T-cell (primary cell): ENCODE data around the gene CADM2. TPM values are rescaled to one million over a fixed set of nuclear protein-coding genes. Genes with fewer than 3 reads are reported as not detected.

ENCODE experiments used
- ATAC-seq, 4 experiments: fragments of 200-7000 bp in 3 of 4; fragments of 150-1000 bp in 1 of 4; cut with Tn5 transposase; replicated peaks in 1 of 4; 1 replicate in 3 of 4; 2 replicates in 1 of 4; pipeline ENCODE4 v1.10.0; 2021; ENCODE audit warnings: moderate library complexity in 3 of 4, mild to moderate bottlenecking in 2 of 4, moderate number of reproducible peaks in 1 of 4
- CTCF ChIA-PET, 2 donors: fragments of 300-600 bp; sonication (Branson Sonifier 250); formaldehyde crosslinking; loops; one replicate each; lab custom pipeline; 2022; ENCODE audit warnings: antibody characterized with exemption in 2 of 2; lab: Charles Lee
- POLR2A ChIA-PET, 2 donors: fragments of 300-600 bp; sonication (Branson Sonifier 250); formaldehyde crosslinking; loops; one replicate each; lab custom pipeline; 2022; ENCODE audit warnings: antibody characterized with exemption in 2 of 2; lab: Charles Lee
- DNase-seq, 35 experiments: peaks; one replicate each; pipeline versions ENCODE4 v3.0.0 to v3.0.0-alpha.2; 2013 to 2023
- H3K27ac ChIP-seq: one replicate; pipeline ENCODE4 v1.5.1; 2013; ENCODE audit warnings: low read length
- H3K27me3 ChIP-seq, 2 experiments: replicated peaks in 1 of 2; 1 replicate in 1 of 2; 2 replicates in 1 of 2; pipeline versions ENCODE4 v1.6.1 to v1.7.0; 2013; ENCODE audit warnings: low read length in 1 of 2, mixed read lengths in 1 of 2; ENCODE audit not compliant: control insufficient read depth in 2 of 2, insufficient read depth in 2 of 2; ENCODE audit errors: extremely low read depth in 1 of 2
- H3K36me3 ChIP-seq, 2 donors: 1 replicate in 1 of 2; 2 replicates in 1 of 2; pipeline versions ENCODE4 v1.6.1 to v1.7.0; 2013; ENCODE audit warnings: low read length in 1 of 2; ENCODE audit not compliant: control insufficient read depth in 2 of 2, insufficient read depth in 1 of 2; ENCODE audit errors: extremely low read depth in 1 of 2
- H3K4me1 ChIP-seq, 2 experiments: 1 replicate in 1 of 2; 2 replicates in 1 of 2; pipeline versions ENCODE4 v1.6.1 to v1.7.0; 2013; ENCODE audit warnings: low read length in 2 of 2, mixed read lengths in 1 of 2; ENCODE audit not compliant: insufficient read depth in 2 of 2, control insufficient read depth in 1 of 2; ENCODE audit errors: extremely low read depth in 1 of 2
- H3K4me3 ChIP-seq, 2 donors: 1 replicate in 1 of 2; 2 replicates in 1 of 2; pipeline versions ENCODE4 v1.5.1 to v1.7.0; 2013; ENCODE audit warnings: mild to moderate bottlenecking in 2 of 2, low read length in 1 of 2, moderate library complexity in 1 of 2; ENCODE audit not compliant: control insufficient read depth in 1 of 2; ENCODE audit errors: extremely low read depth in 1 of 2
- H3K9me3 ChIP-seq: 2 replicates; pipeline ENCODE4 v1.7.0; 2013
- H3K27ac Mint-ChIP-seq, 2 donors: one replicate each; pipeline ENCODE4 v1.8.0; 2020 to 2021; ENCODE audit warnings: mild to moderate bottlenecking in 2 of 2, mixed read lengths in 2 of 2
- H3K27me3 Mint-ChIP-seq, 2 donors: one replicate each; pipeline ENCODE4 v1.8.0; 2021 to 2022; ENCODE audit warnings: mixed read lengths in 2 of 2
- H3K36me3 Mint-ChIP-seq: one replicate; pipeline ENCODE4 v1.8.0; 2021; ENCODE audit warnings: mixed read lengths
- H3K4me1 Mint-ChIP-seq, 3 donors: one replicate each; pipeline ENCODE4 v1.8.0; 2020 to 2022; ENCODE audit warnings: mixed read lengths in 3 of 3, mild to moderate bottlenecking in 1 of 3
- H3K4me3 Mint-ChIP-seq, 3 donors: one replicate each; pipeline ENCODE4 v1.8.0; 2020 to 2022; ENCODE audit warnings: mild to moderate bottlenecking in 3 of 3, mixed read lengths in 3 of 3, moderate library complexity in 3 of 3
- H3K9me3 Mint-ChIP-seq, 3 donors: one replicate each; pipeline ENCODE4 v1.8.0; 2020 to 2022; ENCODE audit warnings: mixed read lengths in 3 of 3
- WGBS: methylation state at CpG from one replicate; pipeline ENCODE4 v1.1.5; 2013; ENCODE audit warnings: missing lambda C conversion rate; ENCODE audit not compliant: insufficient coverage; 5-methylcytosine and 5-hydroxymethylcytosine counted together
- total RNA-seq, 35 experiments: library from RNA in 6 of 35; stranded (reverse) in 6 of 35; fragments of 120-200 nt in 1 of 35; gene quantifications; one replicate each; pipeline versions ENCODE4 v1.2.1 to v1.2.4 and lab custom pipeline; 2013 to 2026

Gene CADM2
- total RNA-seq, 5 donors from 2014 or later (not counting 1 experiment from before 2014, with no cell fraction given), result 0.23 to 0.25 TPM; not detected in 3

GRCh38 chr3:85313380-85313779, 354.6 kb downstream of the CADM2 start:
- H3K36me3 Mint-ChIP-seq, result no peaks in the 10 kb centered on the region
- H3K27me3 Mint-ChIP-seq, result no peaks in the 10 kb centered on the region
- no peak overlapping the region for H3K4me3 Mint-ChIP-seq
- ChIA-PET POLR2A (no interaction called here), CTCF (no interaction called here)
- Histone ChIP-seq H3K36me3 (no peaks in the 10 kb centered on the region), H3K27me3 (no peaks in the 10 kb centered on the region), H3K4me3 (no peak overlapping the region), H3K9me3 (no peaks in the 10 kb centered on the region), H3K4me1 (no peaks in the 10 kb centered on the region), H3K27ac (no peak overlapping the region)
- WGBS, result 90% methylated on average over 1 of the region's 1 CpG
- no peak for ATAC-seq
- H3K4me1 Mint-ChIP-seq, result no peaks in the 10 kb centered on the region
- no peak overlapping the region for H3K27ac Mint-ChIP-seq
- H3K9me3 Mint-ChIP-seq, result peaks cover 3 to 11% (median 7%) of the 10 kb centered on the region in 3 donors
- DNase-seq, result no peak

- H3K9me3 Mint-ChIP-seq, result peaks cover 7 to 12% (median 7%) of the 10 kb centered on the region in 3 donors
- no peak overlapping the region for H3K4me3 Mint-ChIP-seq
- no peaks in the 10 kb centered on the region for H3K36me3 Mint-ChIP-seq
- no peak overlapping the region for H3K27ac Mint-ChIP-seq
- DNase-seq (no peak), ATAC-seq (no peak)
- Histone ChIP-seq H3K27ac (no peak overlapping the region), H3K36me3 (no peaks in the 10 kb centered on the region), H3K4me1 (no peaks in the 10 kb centered on the region), H3K4me3 (no peak overlapping the region), H3K9me3 (no peaks in the 10 kb centered on the region), H3K27me3 (no peaks in the 10 kb centered on the region)
- POLR2A ChIA-PET, result no interaction called here
- WGBS, result no CpG with 5 or more reads among the region's 1 CpG
- H3K27me3 Mint-ChIP-seq, result no peaks in the 10 kb centered on the region
- CTCF ChIA-PET, result no interaction called here
- no peaks in the 10 kb centered on the region for H3K4me1 Mint-ChIP-seq
Observed at GRCh38 chr3:85316252-85316651, 357.5 kb downstream of the CADM2 start.

- ATAC-seq (no peak), DNase-seq (no peak)
- no peaks in the 10 kb centered on the region for H3K9me3 ChIP-seq
- Mint-ChIP-seq H3K4me3 (no peak overlapping the region), H3K4me1 (no peaks in the 10 kb centered on the region), H3K36me3 (no peaks in the 10 kb centered on the region), H3K27me3 (no peaks in the 10 kb centered on the region), H3K27ac (no peak overlapping the region), H3K9me3 (peaks cover 0 to 16% (median 9%) of the 10 kb centered on the region in 3 donors)
- ChIA-PET CTCF (no interaction called here), POLR2A (no interaction called here)
- H3K36me3 ChIP-seq, result no peaks in the 10 kb centered on the region
- no CpG with 5 or more reads among the region's 3 CpGs for WGBS
- no peaks in the 10 kb centered on the region for H3K4me1 ChIP-seq
- no peak overlapping the region for H3K27ac ChIP-seq
- H3K27me3 ChIP-seq, result no peaks in the 10 kb centered on the region
- H3K4me3 ChIP-seq, result no peak overlapping the region
Observed at GRCh38 chr3:85321892-85322291, 363.1 kb downstream of the CADM2 start.

GRCh38 chr3:85330071-85330470, 371.3 kb downstream of the CADM2 start:
- no peaks in the 10 kb centered on the region for H3K4me1 Mint-ChIP-seq
- Histone ChIP-seq H3K27ac (no peak overlapping the region), H3K27me3 (no peaks in the 10 kb centered on the region), H3K4me1 (no peaks in the 10 kb centered on the region), H3K4me3 (no peak overlapping the region), H3K9me3 (no peaks in the 10 kb centered on the region), H3K36me3 (no peaks in the 10 kb centered on the region)
- DNase-seq (no peak), ATAC-seq (no peak)
- H3K9me3 Mint-ChIP-seq, result peaks cover 0 to 8% (median 5%) of the 10 kb centered on the region in 3 donors
- POLR2A ChIA-PET, result no interaction called here
- WGBS, result no CpG with 5 or more reads among the region's 2 CpGs
- no peaks in the 10 kb centered on the region for H3K27me3 Mint-ChIP-seq
- no peak overlapping the region for H3K4me3 Mint-ChIP-seq
- H3K27ac Mint-ChIP-seq, result no peak overlapping the region
- no peaks in the 10 kb centered on the region for H3K36me3 Mint-ChIP-seq
- CTCF ChIA-PET, result no interaction called here

GRCh38 chr3:85337895-85338294, 379.1 kb downstream of the CADM2 start:
- Mint-ChIP-seq H3K36me3 (no peaks in the 10 kb centered on the region), H3K4me1 (no peaks in the 10 kb centered on the region), H3K4me3 (no peak overlapping the region), H3K27me3 (no peaks in the 10 kb centered on the region), H3K27ac (no peak overlapping the region), H3K9me3 (peaks cover 0 to 11% (median 5%) of the 10 kb centered on the region in 3 donors)
- no peaks in the 10 kb centered on the region for H3K36me3 ChIP-seq
- no peak overlapping the region for H3K27ac ChIP-seq
- WGBS, result no CpG with 5 or more reads among the region's 2 CpGs
- POLR2A ChIA-PET, result no interaction called here
- CTCF ChIA-PET, result no interaction called here
- DNase-seq, result no peak
- H3K27me3 ChIP-seq, result no peaks in the 10 kb centered on the region
- ATAC-seq, result no peak
- H3K9me3 ChIP-seq, result no peaks in the 10 kb centered on the region
- H3K4me3 ChIP-seq, result no peak overlapping the region
- no peaks in the 10 kb centered on the region for H3K4me1 ChIP-seq

- H3K4me1 ChIP-seq, result no peaks in the 10 kb centered on the region
- H3K36me3 ChIP-seq, result no peaks in the 10 kb centered on the region
- Mint-ChIP-seq H3K9me3 (peaks cover under 1 to 8% (median 5%) of the 10 kb centered on the region in 3 donors), H3K27me3 (no peaks in the 10 kb centered on the region), H3K27ac (no peak overlapping the region), H3K36me3 (no peaks in the 10 kb centered on the region), H3K4me1 (no peaks in the 10 kb centered on the region), H3K4me3 (no peak overlapping the region)
- no peaks in the 10 kb centered on the region for H3K9me3 ChIP-seq
- no peak for ATAC-seq
- no peak for DNase-seq
- no peak overlapping the region for H3K4me3 ChIP-seq
- H3K27ac ChIP-seq, result no peak overlapping the region
- CTCF ChIA-PET, result no interaction called here
- no peaks in the 10 kb centered on the region for H3K27me3 ChIP-seq
- no CpG with 5 or more reads among the region's 3 CpGs for WGBS
- POLR2A ChIA-PET, result no interaction called here
Observed at GRCh38 chr3:85342915-85343314, 384.1 kb downstream of the CADM2 start.

- WGBS, result 73% methylated on average over 3 of the region's 4 CpGs
Observed at GRCh38 chr3:85355572-85355971, 396.8 kb downstream of the CADM2 start.

More at GRCh38 chr3:85355572-85355971, 396.8 kb downstream of the CADM2 start:
- Mint-ChIP-seq H3K4me1 (no peaks in the 10 kb centered on the region), H3K9me3 (peaks cover under 1 to 12% (median 6%) of the 10 kb centered on the region in 3 donors), H3K36me3 (no peaks in the 10 kb centered on the region), H3K27ac (no peak overlapping the region), H3K27me3 (no peaks in the 10 kb centered on the region), H3K4me3 (no peak overlapping the region)
- H3K27me3 ChIP-seq, result no peaks in the 10 kb centered on the region
- ATAC-seq (no peak), DNase-seq (no peak)
- ChIA-PET CTCF (no interaction called here), POLR2A (no interaction called here)
- H3K4me3 ChIP-seq, result no peak overlapping the region
- H3K4me1 ChIP-seq, result no peaks in the 10 kb centered on the region
- H3K27ac ChIP-seq, result no peak overlapping the region
- H3K9me3 ChIP-seq, result no peaks in the 10 kb centered on the region
- no peaks in the 10 kb centered on the region for H3K36me3 ChIP-seq
